T-cell (primary cell): Measurements from ENCODE around the gene OTUB1. TPM values are rescaled to one million over a fixed set of nuclear protein-coding genes. Genes with fewer than 3 reads are reported as not detected.

ENCODE experiments used
- ATAC-seq, 4 experiments: fragments of 200-7000 bp in 3 of 4; fragments of 150-1000 bp in 1 of 4; cut with Tn5 transposase; replicated peaks in 1 of 4; 1 replicate in 3 of 4; 2 replicates in 1 of 4; pipeline ENCODE4 v1.10.0; 2021; ENCODE audit warnings: moderate library complexity in 3 of 4, mild to moderate bottlenecking in 2 of 4, moderate number of reproducible peaks in 1 of 4
- CTCF ChIA-PET, 2 donors: fragments of 300-600 bp; sonication (Branson Sonifier 250); formaldehyde crosslinking; loops; one replicate each; lab custom pipeline; 2022; ENCODE audit warnings: antibody characterized with exemption in 2 of 2; lab: Charles Lee
- POLR2A ChIA-PET, 2 donors: fragments of 300-600 bp; sonication (Branson Sonifier 250); formaldehyde crosslinking; loops; one replicate each; lab custom pipeline; 2022; ENCODE audit warnings: antibody characterized with exemption in 2 of 2; lab: Charles Lee
- DNase-seq, 35 experiments: peaks; one replicate each; pipeline versions ENCODE4 v3.0.0 to v3.0.0-alpha.2; 2013 to 2023
- H3K27ac ChIP-seq: one replicate; pipeline ENCODE4 v1.5.1; 2013; ENCODE audit warnings: low read length
- H3K27me3 ChIP-seq, 2 experiments: replicated peaks in 1 of 2; 1 replicate in 1 of 2; 2 replicates in 1 of 2; pipeline versions ENCODE4 v1.6.1 to v1.7.0; 2013; ENCODE audit warnings: low read length in 1 of 2, mixed read lengths in 1 of 2; ENCODE audit not compliant: control insufficient read depth in 2 of 2, insufficient read depth in 2 of 2; ENCODE audit errors: extremely low read depth in 1 of 2
- H3K36me3 ChIP-seq, 2 donors: 1 replicate in 1 of 2; 2 replicates in 1 of 2; pipeline versions ENCODE4 v1.6.1 to v1.7.0; 2013; ENCODE audit warnings: low read length in 1 of 2; ENCODE audit not compliant: control insufficient read depth in 2 of 2, insufficient read depth in 1 of 2; ENCODE audit errors: extremely low read depth in 1 of 2
- H3K4me1 ChIP-seq, 2 experiments: 1 replicate in 1 of 2; 2 replicates in 1 of 2; pipeline versions ENCODE4 v1.6.1 to v1.7.0; 2013; ENCODE audit warnings: low read length in 2 of 2, mixed read lengths in 1 of 2; ENCODE audit not compliant: insufficient read depth in 2 of 2, control insufficient read depth in 1 of 2; ENCODE audit errors: extremely low read depth in 1 of 2
- H3K4me3 ChIP-seq, 2 donors: 1 replicate in 1 of 2; 2 replicates in 1 of 2; pipeline versions ENCODE4 v1.5.1 to v1.7.0; 2013; ENCODE audit warnings: mild to moderate bottlenecking in 2 of 2, low read length in 1 of 2, moderate library complexity in 1 of 2; ENCODE audit not compliant: control insufficient read depth in 1 of 2; ENCODE audit errors: extremely low read depth in 1 of 2
- H3K9me3 ChIP-seq: 2 replicates; pipeline ENCODE4 v1.7.0; 2013
- H3K27ac Mint-ChIP-seq, 2 donors: one replicate each; pipeline ENCODE4 v1.8.0; 2020 to 2021; ENCODE audit warnings: mild to moderate bottlenecking in 2 of 2, mixed read lengths in 2 of 2
- H3K27me3 Mint-ChIP-seq, 2 donors: one replicate each; pipeline ENCODE4 v1.8.0; 2021 to 2022; ENCODE audit warnings: mixed read lengths in 2 of 2
- H3K36me3 Mint-ChIP-seq: one replicate; pipeline ENCODE4 v1.8.0; 2021; ENCODE audit warnings: mixed read lengths
- H3K4me1 Mint-ChIP-seq, 3 donors: one replicate each; pipeline ENCODE4 v1.8.0; 2020 to 2022; ENCODE audit warnings: mixed read lengths in 3 of 3, mild to moderate bottlenecking in 1 of 3
- H3K4me3 Mint-ChIP-seq, 3 donors: one replicate each; pipeline ENCODE4 v1.8.0; 2020 to 2022; ENCODE audit warnings: mild to moderate bottlenecking in 3 of 3, mixed read lengths in 3 of 3, moderate library complexity in 3 of 3
- H3K9me3 Mint-ChIP-seq, 3 donors: one replicate each; pipeline ENCODE4 v1.8.0; 2020 to 2022; ENCODE audit warnings: mixed read lengths in 3 of 3
- WGBS: methylation state at CpG from one replicate; pipeline ENCODE4 v1.1.5; 2013; ENCODE audit warnings: missing lambda C conversion rate; ENCODE audit not compliant: insufficient coverage; 5-methylcytosine and 5-hydroxymethylcytosine counted together
- total RNA-seq, 35 experiments: library from RNA in 6 of 35; stranded (reverse) in 6 of 35; fragments of 120-200 nt in 1 of 35; gene quantifications; one replicate each; pipeline versions ENCODE4 v1.2.1 to v1.2.4 and lab custom pipeline; 2013 to 2026

Gene OTUB1
- total RNA-seq, 5 donors from 2014 or later (not counting 1 experiment from before 2014, with no cell fraction given), result 63.1 to 76.7 (median 67.2) TPM

- H3K4me3 Mint-ChIP-seq, result peak overlapping the region; percentile 17 to 61 (median 45)
- Histone ChIP-seq H3K4me3 (no peak overlapping the region), H3K27me3 (peaks cover 0 to 29% of the 10 kb centered on the region in 2 experiments), H3K4me1 (peaks cover 7 to 31% of the 10 kb centered on the region in 2 experiments), H3K27ac (no peak overlapping the region), H3K36me3 (peaks cover 2 to 13% of the 10 kb centered on the region in 2 donors), H3K9me3 (no peaks in the 10 kb centered on the region)
- ChIA-PET CTCF (interaction anchor here in 1 of 2 donors (0.9 kb wide), 1 partner anchor 11 kb away, joined by 3 read pairs; no protein-coding TSS in a partner anchor), POLR2A (no interaction called here)
- no peaks in the 10 kb centered on the region for H3K9me3 Mint-ChIP-seq
- peaks cover 10% of the 10 kb centered on the region for H3K36me3 Mint-ChIP-seq
- H3K27ac Mint-ChIP-seq, result no peak overlapping the region
- peaks cover 3 to 9% of the 10 kb centered on the region in 2 donors for H3K27me3 Mint-ChIP-seq
- ATAC-seq, result no peak
- peaks cover 8 to 18% (median 17%) of the 10 kb centered on the region in 3 donors for H3K4me1 Mint-ChIP-seq
- DNase-seq, result no peak
- WGBS, result 52% methylated on average over 10 of the region's 23 CpGs
Observed at GRCh38 chr11:64001484-64002420, 15.5 kb downstream of the OTUB1 start.

GRCh38 chr11:64003807-64004589 is 17.8 kb downstream of the OTUB1 start:
- H3K36me3 ChIP-seq, result no peaks in the 10 kb centered on the region
- DNase-seq (no peak), ATAC-seq (no peak)
- peaks cover 5 to 36% of the 10 kb centered on the region in 2 experiments for H3K4me1 ChIP-seq
- Mint-ChIP-seq H3K27me3 (peaks cover 19 to 31% of the 10 kb centered on the region in 2 donors), H3K36me3 (no peaks in the 10 kb centered on the region), H3K4me3 (no peak overlapping the region), H3K9me3 (no peaks in the 10 kb centered on the region), H3K27ac (no peak overlapping the region), H3K4me1 (peaks cover 9 to 27% (median 24%) of the 10 kb centered on the region in 3 donors)
- POLR2A ChIA-PET, result no interaction called here
- no peak overlapping the region for H3K4me3 ChIP-seq
- H3K27ac ChIP-seq, result no peak overlapping the region
- peaks cover 0 to 50% of the 10 kb centered on the region in 2 experiments for H3K27me3 ChIP-seq
- 76% methylated on average over 14 of the region's 23 CpGs for WGBS
- no peaks in the 10 kb centered on the region for H3K9me3 ChIP-seq
- CTCF ChIA-PET, result no interaction called here

DNA sequence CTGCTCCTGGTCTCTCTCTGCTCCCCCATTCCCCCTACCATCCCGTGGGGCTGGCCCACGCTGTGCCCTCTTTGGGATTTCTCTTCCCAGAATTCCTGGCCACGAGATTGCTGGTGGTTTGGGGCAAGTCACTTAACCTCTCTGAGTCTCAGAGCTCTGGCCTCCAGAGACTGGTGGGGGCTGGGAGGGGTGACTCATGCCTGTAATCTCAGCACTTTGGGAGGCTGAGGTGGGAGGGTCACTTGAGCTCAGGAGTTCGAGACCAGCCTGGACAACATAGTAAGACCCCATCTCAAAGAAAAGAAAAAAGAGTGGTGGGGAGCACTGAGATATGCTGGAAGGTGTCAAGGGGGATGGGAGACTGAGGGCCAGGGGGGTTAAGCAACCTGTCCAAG is 18.3 kb downstream of the OTUB1 start:
- CTCF ChIA-PET, result no interaction called here
- H3K4me3 ChIP-seq, result no peak overlapping the region
- no peaks in the 10 kb centered on the region for H3K9me3 ChIP-seq
- no peaks in the 10 kb centered on the region for H3K36me3 ChIP-seq
- POLR2A ChIA-PET, result no interaction called here
- Mint-ChIP-seq H3K4me3 (no peak overlapping the region), H3K4me1 (peaks cover 9 to 27% (median 24%) of the 10 kb centered on the region in 3 donors), H3K27me3 (peaks cover 19 to 32% of the 10 kb centered on the region in 2 donors), H3K27ac (no peak overlapping the region), H3K9me3 (no peaks in the 10 kb centered on the region), H3K36me3 (no peaks in the 10 kb centered on the region)
- no peak overlapping the region for H3K27ac ChIP-seq
- DNase-seq (no peak), ATAC-seq (no peak)
- H3K4me1 ChIP-seq, result peaks cover under 1 to 30% of the 10 kb centered on the region in 2 experiments
- peaks cover 0 to 55% of the 10 kb centered on the region in 2 experiments for H3K27me3 ChIP-seq
- 80% methylated on average over 1 of the region's 4 CpGs for WGBS

DNA sequence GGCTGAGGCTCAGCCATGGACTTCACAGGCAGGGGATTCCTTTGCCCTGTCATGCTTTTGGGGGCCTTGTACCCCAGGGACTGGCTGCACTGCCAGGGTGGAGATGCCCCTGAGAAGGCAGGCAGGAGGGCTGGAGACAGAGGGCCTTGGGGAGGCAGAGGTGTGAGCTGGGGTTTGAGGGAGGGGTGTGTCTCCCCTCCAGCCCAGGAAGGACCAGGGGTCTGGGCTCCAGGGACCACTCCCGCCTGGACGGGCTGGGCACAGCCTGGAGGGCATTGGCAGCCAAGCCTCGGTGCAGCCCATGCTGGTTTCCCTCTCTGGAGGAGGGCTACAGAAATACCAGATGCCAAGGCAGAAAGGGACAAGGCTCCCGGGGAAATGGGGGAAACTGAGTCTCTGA is 19.5 kb downstream of the OTUB1 start:
- Mint-ChIP-seq H3K4me1 (peaks cover 9 to 24% (median 23%) of the 10 kb centered on the region in 3 donors), H3K9me3 (peaks cover 0 to 3% (median 0%) of the 10 kb centered on the region in 3 donors), H3K4me3 (no peak overlapping the region), H3K27ac (no peak overlapping the region), H3K27me3 (peaks cover 22 to 32% of the 10 kb centered on the region in 2 donors), H3K36me3 (no peaks in the 10 kb centered on the region)
- no peak for ATAC-seq
- ChIA-PET POLR2A (no interaction called here), CTCF (no interaction called here)
- H3K4me3 ChIP-seq, result no peak overlapping the region
- H3K9me3 ChIP-seq, result no peaks in the 10 kb centered on the region
- H3K4me1 ChIP-seq, result peaks cover 0 to 22% of the 10 kb centered on the region in 2 experiments
- no peak overlapping the region for H3K27ac ChIP-seq
- 80% methylated on average over 4 of the region's 4 CpGs for WGBS
- H3K27me3 ChIP-seq, result peaks cover 0 to 58% of the 10 kb centered on the region in 2 experiments
- no peak for DNase-seq
- H3K36me3 ChIP-seq, result no peaks in the 10 kb centered on the region

DNA sequence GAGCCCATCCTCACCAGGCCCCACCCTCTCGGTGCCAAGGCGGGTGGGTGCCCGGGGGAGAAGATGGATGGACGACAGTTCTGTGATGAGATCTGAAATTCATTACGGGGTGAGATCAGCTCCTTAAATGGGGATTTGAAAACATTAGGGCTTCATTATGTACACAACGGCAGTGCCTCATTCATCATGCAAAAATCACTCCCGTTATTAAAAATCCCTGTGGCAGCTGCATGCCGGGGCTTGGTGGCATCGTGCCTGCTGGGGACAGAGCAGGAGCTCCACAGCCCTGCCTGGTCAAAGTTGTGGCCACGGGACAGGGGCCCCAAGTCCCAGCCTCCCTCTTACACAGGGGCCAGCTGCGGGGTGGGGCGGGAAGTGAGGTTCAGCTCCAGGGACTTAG is 20.2 kb downstream of the OTUB1 start:
- DNase-seq, result no peak
- no peaks in the 10 kb centered on the region for H3K9me3 ChIP-seq
- peaks cover 22 to 32% of the 10 kb centered on the region in 2 donors for H3K27me3 Mint-ChIP-seq
- ChIA-PET CTCF (no interaction called here), POLR2A (no interaction called here)
- H3K4me1 ChIP-seq, result peaks cover 0 to 15% of the 10 kb centered on the region in 2 experiments
- no peak overlapping the region for H3K27ac ChIP-seq
- WGBS, result 79% methylated on average over 7 of the region's 12 CpGs
- ATAC-seq, result no peak
- peak overlapping the region in 1 of 3 donors; percentile 66 for H3K4me3 Mint-ChIP-seq
- no peak overlapping the region for H3K27ac Mint-ChIP-seq
- H3K4me1 Mint-ChIP-seq, result peaks cover 7 to 20% (median 19%) of the 10 kb centered on the region in 3 donors
- H3K36me3 ChIP-seq, result no peaks in the 10 kb centered on the region
- peaks cover 0 to 60% of the 10 kb centered on the region in 2 experiments for H3K27me3 ChIP-seq
- H3K4me3 ChIP-seq, result no peak overlapping the region
- no peaks in the 10 kb centered on the region for H3K36me3 Mint-ChIP-seq
- H3K9me3 Mint-ChIP-seq, result peaks cover 0 to 10% (median 0%) of the 10 kb centered on the region in 3 donors

- Mint-ChIP-seq H3K27ac (no peak overlapping the region), H3K9me3 (peaks cover 0 to 10% (median 0%) of the 10 kb centered on the region in 3 donors), H3K36me3 (no peaks in the 10 kb centered on the region), H3K4me3 (peak overlapping the region in 2 of 3 donors; percentile 40 to 66), H3K27me3 (peaks cover 22 to 32% of the 10 kb centered on the region in 2 donors), H3K4me1 (peaks cover 7 to 16% (median 15%) of the 10 kb centered on the region in 3 donors)
- Histone ChIP-seq H3K4me3 (peak overlapping the region in 1 of 2 donors; percentile 66), H3K4me1 (peaks cover 0 to 14% of the 10 kb centered on the region in 2 experiments), H3K36me3 (no peaks in the 10 kb centered on the region), H3K27me3 (peaks cover 0 to 61% of the 10 kb centered on the region in 2 experiments), H3K27ac (no peak overlapping the region), H3K9me3 (no peaks in the 10 kb centered on the region)
- CTCF ChIA-PET, result no interaction called here
- ATAC-seq (peak in 1 of 4 experiments; percentile 8), DNase-seq (no peak)
- 8% methylated on average over 23 of the region's 27 CpGs for WGBS
- POLR2A ChIA-PET, result no interaction called here
Observed at GRCh38 chr11:64007160-64007628, 21.0 kb downstream of the OTUB1 start.
